Glutamatergic neuron (in vitro differentiated cells): ENCODE results near the gene CXXC1. TPM values are rescaled to one million over a fixed set of nuclear protein-coding genes. Genes with fewer than 3 reads are reported as not detected.

Experiments
- DNase-seq: peaks from one replicate; pipeline ENCODE4 v3.0.0; 2022
- H3K27ac Mint-ChIP-seq: one replicate; pipeline ENCODE4 v1.8.0; 2020; ENCODE audit warnings: mild to moderate bottlenecking, mixed read lengths, inconsistent platforms; ENCODE audit not compliant: unreplicated experiment
- H3K27me3 Mint-ChIP-seq: one replicate; pipeline ENCODE4 v1.8.0; 2020; ENCODE audit warnings: mild to moderate bottlenecking, moderate library complexity, mixed read lengths, inconsistent platforms; ENCODE audit not compliant: unreplicated experiment
- H3K36me3 Mint-ChIP-seq: one replicate; pipeline ENCODE4 v1.8.0; 2020; ENCODE audit warnings: mild to moderate bottlenecking, mixed read lengths, inconsistent platforms; ENCODE audit not compliant: unreplicated experiment
- H3K4me1 Mint-ChIP-seq: one replicate; pipeline ENCODE4 v1.8.0; 2020; ENCODE audit warnings: mild to moderate bottlenecking, low read depth, mixed read lengths, inconsistent platforms; ENCODE audit not compliant: unreplicated experiment
- H3K4me3 Mint-ChIP-seq: one replicate; pipeline ENCODE4 v1.8.0; 2020; ENCODE audit warnings: mild to moderate bottlenecking, mixed read lengths, inconsistent platforms; ENCODE audit not compliant: unreplicated experiment
- H3K9me3 Mint-ChIP-seq: one replicate; pipeline ENCODE4 v1.8.0; 2020; ENCODE audit warnings: mild to moderate bottlenecking, moderate library complexity, mixed read lengths, inconsistent platforms; ENCODE audit not compliant: unreplicated experiment
- total RNA-seq: library from RNA; stranded (reverse); fragmentation: NEBNext Ultra II Directional; extraction: Animal tissue kit (Norgen Biotek cat#: 25700); gene quantifications from one replicate; pipeline ENCODE4 v1.2.1, GENCODE V29; 2021; ENCODE audit not compliant: unreplicated experiment
- TF ChIP-seq, protein P1 (sequence below): fragments of 200-600 bp; sonication (generic); IDR thresholded peaks from one replicate; pipeline ENCODE4 v1.5.0; 2021; ENCODE audit not compliant: partially characterized antibody, unreplicated experiment

CXXC1 gene
- total RNA-seq, 1 donor from 2014 or later = 66.3 TPM

DNA sequence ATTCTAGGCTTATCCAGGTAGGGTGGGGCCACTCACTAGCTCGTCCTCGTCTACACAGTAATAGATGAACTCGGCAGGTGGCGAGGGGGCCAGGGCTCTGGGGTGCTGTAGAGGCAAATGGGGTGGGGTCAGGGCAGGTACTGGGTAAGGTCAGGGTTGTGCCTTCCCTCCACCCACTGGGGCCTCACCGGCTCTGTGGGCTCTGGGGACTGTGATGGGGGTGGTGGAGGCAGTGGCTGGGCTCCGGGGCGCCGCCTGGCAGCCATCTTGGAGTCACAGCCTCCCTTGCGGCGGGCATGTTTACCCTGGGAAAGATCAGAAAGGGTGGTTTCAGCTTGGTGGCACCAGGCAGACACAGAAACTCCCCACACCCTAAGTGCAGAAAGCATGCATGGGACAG is 12.6 kb downstream of the CXXC1 start:
- no peaks in the 10 kb centered on the region for H3K4me1 Mint-ChIP-seq
- peaks cover 3% of the 10 kb centered on the region for H3K27me3 Mint-ChIP-seq
- no peak for DNase-seq
- TF ChIP-seq, protein P1, sequence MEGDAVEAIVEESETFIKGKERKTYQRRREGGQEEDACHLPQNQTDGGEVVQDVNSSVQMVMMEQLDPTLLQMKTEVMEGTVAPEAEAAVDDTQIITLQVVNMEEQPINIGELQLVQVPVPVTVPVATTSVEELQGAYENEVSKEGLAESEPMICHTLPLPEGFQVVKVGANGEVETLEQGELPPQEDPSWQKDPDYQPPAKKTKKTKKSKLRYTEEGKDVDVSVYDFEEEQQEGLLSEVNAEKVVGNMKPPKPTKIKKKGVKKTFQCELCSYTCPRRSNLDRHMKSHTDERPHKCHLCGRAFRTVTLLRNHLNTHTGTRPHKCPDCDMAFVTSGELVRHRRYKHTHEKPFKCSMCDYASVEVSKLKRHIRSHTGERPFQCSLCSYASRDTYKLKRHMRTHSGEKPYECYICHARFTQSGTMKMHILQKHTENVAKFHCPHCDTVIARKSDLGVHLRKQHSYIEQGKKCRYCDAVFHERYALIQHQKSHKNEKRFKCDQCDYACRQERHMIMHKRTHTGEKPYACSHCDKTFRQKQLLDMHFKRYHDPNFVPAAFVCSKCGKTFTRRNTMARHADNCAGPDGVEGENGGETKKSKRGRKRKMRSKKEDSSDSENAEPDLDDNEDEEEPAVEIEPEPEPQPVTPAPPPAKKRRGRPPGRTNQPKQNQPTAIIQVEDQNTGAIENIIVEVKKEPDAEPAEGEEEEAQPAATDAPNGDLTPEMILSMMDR = no peak
- H3K4me3 Mint-ChIP-seq = no peak overlapping the region
- H3K36me3 Mint-ChIP-seq = no peaks in the 10 kb centered on the region
- peaks cover 3% of the 10 kb centered on the region for H3K9me3 Mint-ChIP-seq
- no peak overlapping the region for H3K27ac Mint-ChIP-seq

DNA sequence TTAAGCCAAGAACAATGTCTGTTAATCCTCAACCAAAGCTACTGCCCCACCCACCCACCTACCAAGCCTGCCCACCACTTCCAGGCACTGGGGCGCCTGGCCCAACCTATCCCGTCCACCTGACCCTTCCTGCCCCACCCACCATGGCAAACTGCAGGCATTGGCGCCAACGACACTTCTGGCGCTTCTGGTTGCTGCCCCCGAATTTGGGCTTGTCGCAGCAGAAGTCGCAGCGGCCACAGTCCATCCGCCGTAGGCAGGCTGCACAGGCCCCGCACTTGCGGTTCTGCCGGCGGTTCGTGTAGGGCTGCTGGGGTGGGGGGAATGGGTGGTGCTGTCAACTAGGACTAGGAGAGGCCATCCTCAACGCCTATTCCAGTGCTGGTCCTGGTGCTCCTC is 13.4 kb downstream of the CXXC1 start:
- Mint-ChIP-seq H3K27ac (no peak overlapping the region), H3K9me3 (peaks cover 3% of the 10 kb centered on the region), H3K4me3 (no peak overlapping the region), H3K27me3 (peaks cover 3% of the 10 kb centered on the region), H3K4me1 (no peaks in the 10 kb centered on the region), H3K36me3 (no peaks in the 10 kb centered on the region)
- no peak for DNase-seq
- TF ChIP-seq, protein P1 = no peak

- no peak for DNase-seq
- Mint-ChIP-seq H3K27me3 (peaks cover 3% of the 10 kb centered on the region), H3K36me3 (no peaks in the 10 kb centered on the region), H3K27ac (no peak overlapping the region), H3K9me3 (peaks cover 3% of the 10 kb centered on the region), H3K4me3 (no peak overlapping the region), H3K4me1 (no peaks in the 10 kb centered on the region)
- TF ChIP-seq, protein P1 = no peak
Observed at GRCh38 chr18:50273203-50274043, 14.1 kb downstream of the CXXC1 start.

DNA sequence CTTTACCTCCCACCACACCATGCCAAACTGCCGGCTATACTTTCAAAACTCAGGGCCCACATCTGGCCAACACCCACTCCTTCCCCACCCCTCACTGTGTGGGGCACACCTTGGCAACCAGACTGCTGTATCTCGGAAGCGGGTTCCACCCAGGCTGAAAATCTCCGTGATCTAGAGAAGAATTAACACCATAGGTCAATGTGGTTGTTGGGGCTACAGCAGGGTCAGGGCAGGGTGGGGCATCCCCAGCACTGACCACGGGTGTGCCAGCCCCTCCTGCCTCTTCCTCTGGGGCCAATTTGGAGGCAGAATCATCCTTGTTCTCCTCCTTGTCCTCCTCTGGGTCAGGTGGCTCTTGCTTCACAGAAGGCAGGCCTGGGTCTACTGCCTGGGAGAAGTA is 14.9 kb downstream of the CXXC1 start:
- no peaks in the 10 kb centered on the region for H3K36me3 Mint-ChIP-seq
- TF ChIP-seq, protein P1 = no peak
- DNase-seq = no peak
- H3K27me3 Mint-ChIP-seq = peaks cover 3% of the 10 kb centered on the region
- H3K4me3 Mint-ChIP-seq = no peak overlapping the region
- no peaks in the 10 kb centered on the region for H3K4me1 Mint-ChIP-seq
- H3K27ac Mint-ChIP-seq = no peak overlapping the region
- H3K9me3 Mint-ChIP-seq = peaks cover 3% of the 10 kb centered on the region

DNA sequence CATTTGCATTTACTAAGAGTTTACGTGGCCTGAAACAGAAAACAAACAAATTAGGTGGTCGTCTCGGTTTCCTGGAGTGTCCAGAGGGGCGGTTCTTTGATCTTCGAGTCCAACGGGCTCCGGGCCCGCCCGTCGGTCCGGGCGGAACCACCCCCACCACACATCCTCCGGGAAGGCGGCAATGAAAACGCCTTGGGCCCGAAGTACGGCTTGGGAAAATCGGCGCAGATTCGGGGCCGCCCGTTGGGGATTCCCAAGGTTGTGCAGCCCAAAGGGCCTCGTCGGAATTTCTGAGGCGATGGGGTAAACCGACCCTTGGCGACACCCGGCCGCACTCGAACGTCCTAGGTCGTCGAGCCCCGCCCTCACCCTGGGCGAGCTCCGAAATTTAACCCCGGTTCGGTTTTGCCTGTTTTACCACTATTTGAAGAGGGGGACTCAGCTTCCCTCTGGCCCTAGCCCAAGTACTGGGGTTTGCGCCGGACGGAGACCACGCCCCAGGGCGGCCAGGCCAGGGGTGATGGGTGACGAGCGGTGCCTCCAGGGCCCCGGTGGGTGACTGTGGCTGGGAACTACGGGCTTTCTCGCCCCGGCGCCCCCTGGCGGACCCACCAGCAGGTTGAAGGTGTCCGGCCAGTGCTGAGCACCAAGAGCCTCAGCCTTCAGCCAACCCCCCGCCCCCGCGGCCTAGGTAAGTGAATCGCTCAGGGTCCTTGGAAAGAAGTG is 19.3 kb downstream of the CXXC1 start:
- Mint-ChIP-seq H3K9me3 (no peaks in the 10 kb centered on the region), H3K4me3 (peak overlapping the region; percentile 85), H3K27ac (no peak overlapping the region), H3K27me3 (peaks cover 6% of the 10 kb centered on the region), H3K36me3 (no peaks in the 10 kb centered on the region), H3K4me1 (peaks cover 3% of the 10 kb centered on the region)
- peak; percentile 94 for DNase-seq
- TF ChIP-seq, protein P1 = peak; percentile 88
